ENCODE results near the gene KIF13A.
"Not testable (repeated sequence)": the region's sequence is repeated elsewhere in the genome, so short reads cannot be mapped to it uniquely, and the experiment has no call there.

The KIF13A gene

GRCh38 chr6:17968876-17969275 is 18.6 kb downstream of the KIF13A start:
- no peak for DNase-seq (ENCODE audit: low spot score)

GRCh38 chr6:17967668-17968518 is 19.5 kb downstream of the KIF13A start:
- DNase-seq (ENCODE audit: low spot score) = no peak

- no peak for DNase-seq (ENCODE audit: low spot score)
These were observed 21.0 kb downstream of the KIF13A start for GRCh38 chr6:17966451-17966850.

GRCh38 chr6:17965397-17965796 is 22.0 kb downstream of the KIF13A start:
- no peak for DNase-seq (ENCODE audit: low spot score)

- DNase-seq (ENCODE audit: low spot score) = no peak
These were observed 22.8 kb downstream of the KIF13A start for GRCh38 chr6:17964633-17965032.

- no peak for DNase-seq (ENCODE audit: low spot score)
These were observed 24.9 kb downstream of the KIF13A start for GRCh38 chr6:17962436-17963031.

GRCh38 chr6:17959302-17959701 is 28.1 kb downstream of the KIF13A start:
- DNase-seq (ENCODE audit: low spot score) = no peak

GRCh38 chr6:17957904-17958620 is 29.4 kb downstream of the KIF13A start:
- no peak for DNase-seq (ENCODE audit: low spot score)

- no peak for DNase-seq (ENCODE audit: low spot score)
These were observed 29.9 kb downstream of the KIF13A start for GRCh38 chr6:17957498-17957897.

- DNase-seq (ENCODE audit: low spot score) = no peak
These were observed 30.3 kb downstream of the KIF13A start for GRCh38 chr6:17957086-17957485.

- DNase-seq (ENCODE audit: low spot score) = no peak
These were observed 37.3 kb downstream of the KIF13A start for GRCh38 chr6:17950095-17950494.

GRCh38 chr6:17949168-17949567 is 38.3 kb downstream of the KIF13A start:
- DNase-seq (ENCODE audit: low spot score) = no peak

GRCh38 chr6:17948725-17949124 is 38.7 kb downstream of the KIF13A start:
- no peak for DNase-seq (ENCODE audit: low spot score)

GRCh38 chr6:17947574-17947973 is 39.9 kb downstream of the KIF13A start:
- not testable (repeated sequence) for DNase-seq (ENCODE audit: low spot score)

- no peak for DNase-seq (ENCODE audit: low spot score)
These were observed 41.9 kb downstream of the KIF13A start for GRCh38 chr6:17945575-17945974.

- DNase-seq (ENCODE audit: low spot score) = no peak
These were observed 42.3 kb downstream of the KIF13A start for GRCh38 chr6:17945111-17945510.

GRCh38 chr6:17941318-17941717 is 46.1 kb downstream of the KIF13A start:
- no peak for DNase-seq (ENCODE audit: low spot score)

GRCh38 chr6:17940151-17940792 is 47.2 kb downstream of the KIF13A start:
- no peak for DNase-seq (ENCODE audit: low spot score)

- no peak for DNase-seq (ENCODE audit: low spot score)
These were observed 48.5 kb downstream of the KIF13A start for GRCh38 chr6:17938901-17939300.

GRCh38 chr6:17935188-17936149 is 52.0 kb downstream of the KIF13A start:
- DNase-seq (ENCODE audit: low spot score) = no peak

- no peak for DNase-seq (ENCODE audit: low spot score)
These were observed 53.7 kb downstream of the KIF13A start for GRCh38 chr6:17933716-17934115.
